ENCODE results near the gene UBAC1.
A peak's percentile ranks its signal among the peaks of the same experiment; 100 is the strongest.
"Not testable (repeated sequence)": the region's sequence is repeated elsewhere in the genome, so short reads cannot be mapped to it uniquely, and the experiment has no call there.

UBAC1 gene

DNA sequence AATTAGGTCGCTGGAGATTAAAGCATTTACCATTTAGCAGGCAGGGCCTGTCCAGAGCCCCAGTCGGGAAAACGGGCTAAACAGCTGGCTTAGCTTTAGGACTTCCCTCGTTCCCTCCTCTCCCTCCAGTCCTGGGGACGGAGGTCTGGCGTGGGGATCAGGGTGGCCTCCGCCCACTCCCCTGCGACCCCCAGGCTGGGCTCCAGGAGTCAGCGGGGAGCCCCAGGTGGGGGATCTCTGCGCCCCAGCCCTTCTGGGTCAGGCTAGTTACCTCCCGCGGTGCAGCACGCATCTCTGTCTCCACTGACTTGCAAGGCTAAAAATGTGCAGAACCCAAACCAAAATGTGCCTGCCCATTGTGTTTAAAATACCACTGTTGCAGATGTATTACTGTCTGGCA is 37.7 kb downstream of the UBAC1 start:
- Histone ChIP-seq H3K27ac (ENCODE audit: low read depth, low read length) (no peak overlapping the region), H3K36me3 (ENCODE audit: control insufficient read depth, insufficient read depth, low read length) (peaks cover 2% of the 10 kb centered on the region), H3K9ac (ENCODE audit: low read length) (no peak overlapping the region), H3K27me3 (ENCODE audit: control insufficient read depth, insufficient read depth, low read length) (no peaks in the 10 kb centered on the region), H3K4me1 (ENCODE audit: control insufficient read depth, insufficient read depth, low read length) (no peaks in the 10 kb centered on the region), H3K4me3 (ENCODE audit: low read length) (no peak overlapping the region)

DNA sequence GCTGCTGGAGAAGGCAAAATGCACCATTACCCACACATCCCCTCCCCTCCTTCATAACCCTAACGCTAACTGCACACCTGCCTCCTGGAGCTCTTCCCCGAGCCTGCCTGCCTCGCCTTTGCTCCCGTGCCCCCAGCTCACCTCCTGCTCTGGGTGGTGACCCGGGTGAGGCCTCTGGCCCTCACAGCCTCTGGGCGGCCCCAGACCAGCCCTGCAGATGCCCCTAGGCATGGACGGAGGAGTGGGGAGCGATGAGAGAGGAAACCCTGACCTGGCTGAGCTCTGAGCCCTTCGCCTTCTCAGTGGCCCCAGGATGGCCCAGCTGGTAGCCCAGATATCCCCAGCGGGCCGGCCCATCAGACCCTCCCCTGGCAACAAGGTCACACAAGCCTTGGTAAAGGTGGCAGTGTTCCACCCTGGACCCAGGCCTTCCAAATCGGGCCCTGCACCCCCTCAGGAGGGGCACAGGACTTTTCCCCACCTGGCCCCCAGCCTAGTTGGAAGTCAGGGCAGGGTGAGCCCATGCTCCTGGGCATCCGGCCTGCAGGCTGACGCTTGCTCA is 39.3 kb downstream of the UBAC1 start:
- Histone ChIP-seq H3K36me3 (ENCODE audit: control insufficient read depth, insufficient read depth, low read length) (peaks cover 2% of the 10 kb centered on the region), H3K4me1 (ENCODE audit: control insufficient read depth, insufficient read depth, low read length) (no peaks in the 10 kb centered on the region), H3K27ac (ENCODE audit: low read depth, low read length) (no peak overlapping the region), H3K9ac (ENCODE audit: low read length) (no peak overlapping the region), H3K27me3 (ENCODE audit: control insufficient read depth, insufficient read depth, low read length) (no peaks in the 10 kb centered on the region), H3K4me3 (ENCODE audit: low read length) (no peak overlapping the region)

- no peaks in the 10 kb centered on the region for H3K36me3 ChIP-seq (ENCODE audit: control insufficient read depth, insufficient read depth, low read length)
- H3K4me3 ChIP-seq (ENCODE audit: low read length), result no peak overlapping the region
- H3K27me3 ChIP-seq (ENCODE audit: control insufficient read depth, insufficient read depth, low read length), result no peaks in the 10 kb centered on the region
- no peak overlapping the region for H3K9ac ChIP-seq (ENCODE audit: low read length)
- H3K27ac ChIP-seq (ENCODE audit: low read depth, low read length), result no peak overlapping the region
- no peaks in the 10 kb centered on the region for H3K4me1 ChIP-seq (ENCODE audit: control insufficient read depth, insufficient read depth, low read length)
Measured at GRCh38 chr9:135920973-135921585, 40.1 kb downstream of the UBAC1 start.

GRCh38 chr9:135920256-135920930 is 40.8 kb downstream of the UBAC1 start:
- no peaks in the 10 kb centered on the region for H3K36me3 ChIP-seq (ENCODE audit: control insufficient read depth, insufficient read depth, low read length)
- H3K27ac ChIP-seq (ENCODE audit: low read depth, low read length), result no peak overlapping the region
- no peak overlapping the region for H3K9ac ChIP-seq (ENCODE audit: low read length)
- no peaks in the 10 kb centered on the region for H3K27me3 ChIP-seq (ENCODE audit: control insufficient read depth, insufficient read depth, low read length)
- H3K4me1 ChIP-seq (ENCODE audit: control insufficient read depth, insufficient read depth, low read length), result no peaks in the 10 kb centered on the region
- no peak overlapping the region for H3K4me3 ChIP-seq (ENCODE audit: low read length)

DNA sequence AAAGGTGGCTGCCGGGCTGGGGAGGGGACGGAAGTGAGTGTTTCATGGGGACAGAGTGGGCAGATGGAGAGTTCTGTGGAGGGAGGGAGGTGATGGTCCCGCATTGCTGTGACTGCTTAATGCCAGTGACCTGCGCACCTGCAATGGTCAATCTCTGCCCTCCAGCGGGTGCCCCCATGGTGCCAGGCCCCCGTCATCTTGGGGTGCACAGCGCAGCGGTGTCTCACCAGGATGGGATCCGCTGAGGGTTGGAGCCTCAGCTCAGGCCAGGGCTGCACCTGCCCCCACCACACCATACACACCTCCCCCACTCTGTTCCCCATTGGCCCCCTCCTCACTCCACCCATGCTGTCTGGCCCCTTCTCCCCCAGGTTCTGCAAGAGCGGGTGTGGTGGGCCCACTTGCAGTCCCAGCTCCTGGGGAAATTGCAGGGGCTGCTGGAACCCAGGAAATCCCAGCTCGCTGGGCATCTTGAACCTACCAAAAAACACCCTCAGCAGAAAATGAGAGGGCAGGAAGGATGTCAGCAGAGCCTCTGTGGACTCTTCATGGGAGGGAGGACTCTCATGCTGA is 41.8 kb downstream of the UBAC1 start:
- Histone ChIP-seq H3K27ac (ENCODE audit: low read depth, low read length) (no peak overlapping the region), H3K4me3 (ENCODE audit: low read length) (no peak overlapping the region), H3K36me3 (ENCODE audit: control insufficient read depth, insufficient read depth, low read length) (peaks cover 6% of the 10 kb centered on the region), H3K4me1 (ENCODE audit: control insufficient read depth, insufficient read depth, low read length) (no peaks in the 10 kb centered on the region), H3K27me3 (ENCODE audit: control insufficient read depth, insufficient read depth, low read length) (no peaks in the 10 kb centered on the region), H3K9ac (ENCODE audit: low read length) (no peak overlapping the region)

GRCh38 chr9:135916227-135916626 is 44.9 kb downstream of the UBAC1 start:
- not testable (repeated sequence) for H3K27me3 ChIP-seq (ENCODE audit: control insufficient read depth, insufficient read depth, low read length); H3K27ac ChIP-seq (ENCODE audit: low read depth, low read length); H3K4me1 ChIP-seq (ENCODE audit: control insufficient read depth, insufficient read depth, low read length); H3K4me3 ChIP-seq (ENCODE audit: low read length); H3K9ac ChIP-seq (ENCODE audit: low read length)
- H3K36me3 ChIP-seq (ENCODE audit: control insufficient read depth, insufficient read depth, low read length), result peaks cover 17% of the 10 kb centered on the region

- Histone ChIP-seq H3K27ac (ENCODE audit: low read depth, low read length) (no peak overlapping the region), H3K9ac (ENCODE audit: low read length) (no peak overlapping the region), H3K36me3 (ENCODE audit: control insufficient read depth, insufficient read depth, low read length) (peaks cover 21% of the 10 kb centered on the region), H3K4me3 (ENCODE audit: low read length) (no peak overlapping the region), H3K27me3 (ENCODE audit: control insufficient read depth, insufficient read depth, low read length) (no peaks in the 10 kb centered on the region), H3K4me1 (ENCODE audit: control insufficient read depth, insufficient read depth, low read length) (no peaks in the 10 kb centered on the region)
Measured at GRCh38 chr9:135914921-135915320, 46.3 kb downstream of the UBAC1 start.

GRCh38 chr9:135911233-135911632 is 49.9 kb downstream of the UBAC1 start:
- not testable (repeated sequence) for H3K9ac ChIP-seq (ENCODE audit: low read length); H3K27me3 ChIP-seq (ENCODE audit: control insufficient read depth, insufficient read depth, low read length); H3K4me3 ChIP-seq (ENCODE audit: low read length); H3K4me1 ChIP-seq (ENCODE audit: control insufficient read depth, insufficient read depth, low read length); H3K27ac ChIP-seq (ENCODE audit: low read depth, low read length)
- peaks cover 25% of the 10 kb centered on the region for H3K36me3 ChIP-seq (ENCODE audit: control insufficient read depth, insufficient read depth, low read length)

DNA sequence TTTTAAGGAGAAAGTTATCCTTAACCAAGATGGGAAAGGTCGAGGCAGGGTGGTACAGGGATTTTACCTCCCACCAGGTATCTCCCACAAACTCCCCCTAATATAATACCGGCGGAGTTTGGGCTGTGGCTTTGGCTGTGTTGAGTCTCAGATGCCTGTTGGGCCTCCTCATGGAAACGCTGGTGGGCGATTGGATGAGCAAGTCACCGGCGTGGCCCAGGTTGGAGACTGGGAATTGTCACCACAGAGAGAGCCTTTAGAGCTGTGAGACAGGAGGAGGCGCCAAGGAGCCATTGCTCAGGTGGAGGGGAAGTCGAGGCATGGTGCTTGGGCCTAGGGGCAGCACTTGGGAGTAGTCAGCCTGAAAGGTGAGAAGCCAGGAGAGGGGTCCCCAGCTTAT is 50.4 kb downstream of the UBAC1 start:
- Histone ChIP-seq H3K9ac (ENCODE audit: low read length) (no peak overlapping the region), H3K4me1 (ENCODE audit: control insufficient read depth, insufficient read depth, low read length) (peaks cover 6% of the 10 kb centered on the region), H3K36me3 (ENCODE audit: control insufficient read depth, insufficient read depth, low read length) (peaks cover 25% of the 10 kb centered on the region), H3K4me3 (ENCODE audit: low read length) (no peak overlapping the region), H3K27ac (ENCODE audit: low read depth, low read length) (no peak overlapping the region), H3K27me3 (ENCODE audit: control insufficient read depth, insufficient read depth, low read length) (no peaks in the 10 kb centered on the region)

DNA sequence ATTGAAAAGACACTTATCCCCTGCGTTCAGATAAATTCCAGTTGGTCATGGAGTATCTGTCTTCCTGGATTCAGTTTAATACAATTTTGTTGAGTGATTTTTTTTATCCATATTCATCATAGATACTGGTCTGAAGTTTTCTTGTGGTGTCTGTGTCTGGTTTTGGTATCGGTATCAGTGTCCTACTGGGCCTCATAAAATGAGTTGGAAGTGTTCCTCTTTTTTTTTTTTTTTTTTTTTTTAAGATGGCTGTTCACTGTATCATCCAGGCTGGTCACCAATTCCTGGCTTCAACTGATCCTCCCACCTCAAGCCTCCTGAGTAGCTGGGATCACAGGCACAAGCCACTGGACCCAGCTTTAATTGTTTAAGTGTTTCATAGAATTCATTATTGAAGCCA is 51.0 kb downstream of the UBAC1 start:
- H3K9ac ChIP-seq (ENCODE audit: low read length), result no peak overlapping the region
- peaks cover 10% of the 10 kb centered on the region for H3K4me1 ChIP-seq (ENCODE audit: control insufficient read depth, insufficient read depth, low read length)
- no peak overlapping the region for H3K27ac ChIP-seq (ENCODE audit: low read depth, low read length)
- H3K4me3 ChIP-seq (ENCODE audit: low read length), result no peak overlapping the region
- peaks cover 25% of the 10 kb centered on the region for H3K36me3 ChIP-seq (ENCODE audit: control insufficient read depth, insufficient read depth, low read length)
- H3K27me3 ChIP-seq (ENCODE audit: control insufficient read depth, insufficient read depth, low read length), result no peaks in the 10 kb centered on the region

DNA sequence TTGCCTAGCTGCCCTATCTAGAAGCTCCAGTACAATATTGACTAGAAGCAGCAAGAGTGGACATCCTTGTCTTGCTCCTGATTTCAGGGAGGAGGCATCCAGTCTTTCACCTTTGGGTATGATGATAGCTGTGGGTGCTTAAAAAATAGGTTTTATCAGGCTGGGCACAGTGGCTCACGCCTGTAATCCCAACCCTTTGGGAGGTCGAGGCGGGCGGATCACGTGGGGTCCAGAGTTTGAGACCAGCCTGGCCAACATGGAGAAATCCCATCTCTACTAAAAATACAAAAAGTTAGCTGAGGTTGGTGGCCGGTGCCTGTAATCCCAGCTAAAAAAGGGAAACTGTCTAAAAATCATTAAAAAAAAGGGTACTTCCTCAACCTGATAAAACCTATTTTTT is 51.8 kb downstream of the UBAC1 start:
- H3K9ac ChIP-seq (ENCODE audit: low read length), result no peak overlapping the region
- no peaks in the 10 kb centered on the region for H3K27me3 ChIP-seq (ENCODE audit: control insufficient read depth, insufficient read depth, low read length)
- peaks cover 19% of the 10 kb centered on the region for H3K36me3 ChIP-seq (ENCODE audit: control insufficient read depth, insufficient read depth, low read length)
- peaks cover 10% of the 10 kb centered on the region for H3K4me1 ChIP-seq (ENCODE audit: control insufficient read depth, insufficient read depth, low read length)
- no peak overlapping the region for H3K4me3 ChIP-seq (ENCODE audit: low read length)
- H3K27ac ChIP-seq (ENCODE audit: low read depth, low read length), result no peak overlapping the region

DNA sequence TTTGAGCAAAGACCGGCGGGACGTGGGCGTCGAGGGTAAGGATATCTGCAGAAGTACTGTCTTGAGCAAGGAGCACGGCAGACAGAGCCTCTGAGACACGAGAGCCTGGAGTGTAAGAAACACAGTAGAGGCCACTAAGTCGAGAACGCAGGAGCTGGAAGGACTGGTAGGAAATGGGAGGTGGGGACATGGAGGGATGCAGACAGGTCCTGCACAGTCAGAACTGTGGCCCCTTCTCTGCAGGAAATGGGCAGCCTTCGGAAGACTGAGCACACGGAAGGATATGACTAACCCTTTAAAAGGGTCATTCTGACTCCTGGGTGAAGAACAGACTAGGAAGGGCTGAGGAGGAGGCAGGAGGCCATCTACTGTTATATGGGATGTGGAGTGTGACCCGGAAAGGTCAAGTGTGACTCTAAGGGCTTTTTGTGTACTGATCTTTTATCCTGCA is 52.4 kb downstream of the UBAC1 start:
- H3K4me1 ChIP-seq (ENCODE audit: control insufficient read depth, insufficient read depth, low read length), result peaks cover 10% of the 10 kb centered on the region
- no peak overlapping the region for H3K9ac ChIP-seq (ENCODE audit: low read length)
- peaks cover 15% of the 10 kb centered on the region for H3K36me3 ChIP-seq (ENCODE audit: control insufficient read depth, insufficient read depth, low read length)
- H3K27me3 ChIP-seq (ENCODE audit: control insufficient read depth, insufficient read depth, low read length), result no peaks in the 10 kb centered on the region
- H3K27ac ChIP-seq (ENCODE audit: low read depth, low read length), result no peak overlapping the region
- peak overlapping the region; percentile 79 for H3K4me3 ChIP-seq (ENCODE audit: low read length)
